ENCODE results near the gene CTIF. TPM values are rescaled to one million over a fixed set of nuclear protein-coding genes. Genes with fewer than 3 reads are reported as not detected.

The CTIF gene
- total and polyA plus RNA-seq, 11 donors = 21.2 to 93.0 (median 68.0) TPM

DNA sequence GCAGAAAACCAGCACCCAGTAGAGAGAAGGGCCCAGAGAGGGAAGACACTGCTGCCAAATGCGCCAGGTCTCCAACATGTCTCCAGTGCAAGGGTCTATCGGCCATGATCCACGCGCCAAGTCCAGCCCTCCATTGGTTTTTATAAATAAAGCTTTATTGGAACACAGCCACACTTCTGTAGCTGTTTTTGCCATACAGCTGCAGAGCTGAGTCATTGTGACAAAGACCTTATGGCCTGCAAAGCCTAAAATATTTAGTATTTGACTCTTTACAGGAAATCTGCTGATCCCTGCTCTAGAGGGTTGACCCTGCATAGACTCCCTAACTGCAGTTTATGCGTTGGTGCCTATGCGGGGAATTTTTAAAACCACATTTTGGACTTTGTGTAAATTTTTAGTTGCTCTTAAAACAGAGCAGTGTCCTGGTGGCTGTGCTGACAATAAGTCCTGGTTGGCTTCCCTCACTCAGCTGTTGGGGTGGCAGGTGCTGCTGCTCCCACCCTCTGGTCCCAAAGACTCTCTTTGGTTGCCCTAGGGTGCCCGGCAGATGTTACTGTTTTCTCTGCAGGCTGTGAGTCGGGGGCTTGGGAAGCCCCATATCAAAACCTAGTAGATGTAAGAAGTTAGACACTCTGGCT is 154.9 kb downstream of the CTIF start:
- Histone ChIP-seq H3K9me3 (no peaks in the 10 kb centered on the region), H3K27me3 (no peaks in the 10 kb centered on the region), H3K27ac (no peak overlapping the region), H3K4me3 (no peak overlapping the region), H3K36me3 (peaks cover 0 to 11% (median 0%) of the 10 kb centered on the region in 9 donors), H3K4me1 (peaks cover 0 to 47% (median 18%) of the 10 kb centered on the region in 12 donors)
- no peak for DNase-seq
- TF ChIP-seq, protein P1, sequence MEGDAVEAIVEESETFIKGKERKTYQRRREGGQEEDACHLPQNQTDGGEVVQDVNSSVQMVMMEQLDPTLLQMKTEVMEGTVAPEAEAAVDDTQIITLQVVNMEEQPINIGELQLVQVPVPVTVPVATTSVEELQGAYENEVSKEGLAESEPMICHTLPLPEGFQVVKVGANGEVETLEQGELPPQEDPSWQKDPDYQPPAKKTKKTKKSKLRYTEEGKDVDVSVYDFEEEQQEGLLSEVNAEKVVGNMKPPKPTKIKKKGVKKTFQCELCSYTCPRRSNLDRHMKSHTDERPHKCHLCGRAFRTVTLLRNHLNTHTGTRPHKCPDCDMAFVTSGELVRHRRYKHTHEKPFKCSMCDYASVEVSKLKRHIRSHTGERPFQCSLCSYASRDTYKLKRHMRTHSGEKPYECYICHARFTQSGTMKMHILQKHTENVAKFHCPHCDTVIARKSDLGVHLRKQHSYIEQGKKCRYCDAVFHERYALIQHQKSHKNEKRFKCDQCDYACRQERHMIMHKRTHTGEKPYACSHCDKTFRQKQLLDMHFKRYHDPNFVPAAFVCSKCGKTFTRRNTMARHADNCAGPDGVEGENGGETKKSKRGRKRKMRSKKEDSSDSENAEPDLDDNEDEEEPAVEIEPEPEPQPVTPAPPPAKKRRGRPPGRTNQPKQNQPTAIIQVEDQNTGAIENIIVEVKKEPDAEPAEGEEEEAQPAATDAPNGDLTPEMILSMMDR (IDR thresholded peaks at IDR 0.05) = no peak
- no peak for TF ChIP-seq POLR2A (IDR thresholded peaks at IDR 0.05)
- no peak for ATAC-seq
- WGBS, 4 donors = 85 to 91% (median 88%) methylated on average over 8 of the region's 8 CpGs
- intact Hi-C loops (cut with DNase I) = loop anchor here in 1 of 10 donors (10.0 kb wide), 1 partner anchor 471 kb away; no protein-coding TSS in a partner anchor

DNA sequence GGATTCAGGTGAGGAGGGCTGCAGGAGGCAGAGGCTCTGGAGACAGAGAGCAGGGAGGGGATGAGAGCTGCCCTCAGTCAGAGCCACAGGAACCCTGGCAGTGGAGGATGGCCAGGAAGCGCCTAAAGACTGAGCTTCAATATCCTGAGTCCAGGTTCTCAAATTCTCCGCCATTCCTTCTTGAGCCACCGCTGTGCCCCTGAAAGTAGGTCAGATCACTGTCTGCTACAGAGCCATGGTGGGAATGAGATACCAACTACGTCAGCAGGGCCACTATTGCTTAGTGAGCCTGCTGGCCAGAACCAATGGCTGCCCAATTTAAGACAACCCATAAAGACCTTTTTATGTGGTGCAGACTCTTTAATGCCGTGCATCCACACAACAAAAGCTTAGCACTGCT is 155.5 kb downstream of the CTIF start:
- H3K4me3 ChIP-seq = no peak overlapping the region
- ATAC-seq (no peak), DNase-seq (no peak)
- intact Hi-C loops (cut with DNase I) = loop anchor here in 1 of 10 donors (10.0 kb wide), 1 partner anchor 471 kb away; no protein-coding TSS in a partner anchor
- peaks cover 0 to 8% (median 0%) of the 10 kb centered on the region in 9 donors for H3K36me3 ChIP-seq
- TF ChIP-seq, protein P1 (IDR thresholded peaks at IDR 0.05) = no peak
- no peak for TF ChIP-seq POLR2A (IDR thresholded peaks at IDR 0.05)
- H3K9me3 ChIP-seq = no peaks in the 10 kb centered on the region
- no peaks in the 10 kb centered on the region for H3K27me3 ChIP-seq
- WGBS, 4 donors = 91 to 97% (median 95%) methylated on average over 5 of the region's 5 CpGs
- H3K4me1 ChIP-seq = peaks cover 0 to 44% (median 18%) of the 10 kb centered on the region in 12 donors
- H3K27ac ChIP-seq = no peak overlapping the region

DNA sequence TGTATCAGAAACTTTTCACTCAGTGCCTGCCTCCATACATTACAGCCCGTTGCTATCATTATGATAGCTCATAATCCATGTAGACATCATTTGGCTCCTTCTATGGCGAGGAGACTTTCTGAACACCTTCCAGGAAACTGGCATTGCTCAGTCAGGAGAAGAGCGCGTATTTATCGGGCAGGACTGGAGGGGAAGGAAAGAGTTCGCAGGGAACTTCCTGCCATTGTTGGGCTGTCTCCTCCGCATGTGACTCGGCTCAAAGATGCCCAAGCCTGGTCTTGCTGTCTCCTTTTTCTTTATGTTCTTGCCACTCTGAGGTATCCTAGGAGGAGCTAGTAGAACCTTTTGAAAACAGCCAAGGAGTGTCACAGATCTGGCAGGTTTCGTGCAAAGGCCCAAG is 156.8 kb downstream of the CTIF start:
- intact Hi-C loops (cut with DNase I) = loop anchor here in 1 of 10 donors (10.0 kb wide), 1 partner anchor 469 kb away; no protein-coding TSS in a partner anchor
- no peaks in the 10 kb centered on the region for H3K27me3 ChIP-seq
- peak overlapping the region in 1 of 12 donors; percentile 12 for H3K27ac ChIP-seq
- DNase-seq (no peak), ATAC-seq (no peak)
- no peaks in the 10 kb centered on the region for H3K9me3 ChIP-seq
- peaks cover 0 to 5% (median 0%) of the 10 kb centered on the region in 9 donors for H3K36me3 ChIP-seq
- H3K4me1 ChIP-seq = peaks cover 0 to 40% (median 17%) of the 10 kb centered on the region in 12 donors
- 69 to 79% (median 73%) methylated on average over 9 of the region's 9 CpGs for WGBS, 4 donors
- H3K4me3 ChIP-seq = no peak overlapping the region
- TF ChIP-seq POLR2A (IDR thresholded peaks at IDR 0.05) = no peak
- TF ChIP-seq, protein P1 (IDR thresholded peaks at IDR 0.05) = no peak

DNA sequence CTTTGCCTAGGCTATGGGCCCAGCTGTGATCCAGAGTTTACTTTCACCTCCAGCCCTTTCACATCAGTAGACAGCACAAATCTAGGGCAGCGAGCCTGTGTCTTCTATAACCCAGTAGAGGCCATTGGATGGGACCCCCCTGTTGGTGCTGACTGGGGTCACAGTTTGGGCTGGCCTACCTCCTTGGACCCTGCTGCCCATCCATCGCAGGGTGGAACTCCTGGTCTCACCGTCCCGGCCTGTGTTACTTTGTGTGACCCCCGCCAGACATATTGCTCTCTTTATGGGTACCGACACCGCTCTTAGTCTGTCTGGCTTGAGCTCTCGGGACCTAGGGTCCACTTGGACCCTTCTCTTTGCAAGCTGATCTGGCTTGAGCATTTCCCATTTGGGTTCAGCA is 157.4 kb downstream of the CTIF start:
- intact Hi-C loops (cut with DNase I) = loop anchor here in 1 of 10 donors (10.0 kb wide), 1 partner anchor 469 kb away; no protein-coding TSS in a partner anchor
- no peak for ATAC-seq
- no peak overlapping the region for H3K27ac ChIP-seq
- no peaks in the 10 kb centered on the region for H3K27me3 ChIP-seq
- H3K4me3 ChIP-seq = no peak overlapping the region
- peaks cover 0 to 5% (median 0%) of the 10 kb centered on the region in 9 donors for H3K36me3 ChIP-seq
- TF ChIP-seq POLR2A (IDR thresholded peaks at IDR 0.05) = no peak
- TF ChIP-seq, protein P1 (IDR thresholded peaks at IDR 0.05) = no peak
- WGBS, 4 donors = 96 to 98% (median 97%) methylated on average over 8 of the region's 8 CpGs
- peaks cover 0 to 40% (median 15%) of the 10 kb centered on the region in 12 donors for H3K4me1 ChIP-seq
- no peaks in the 10 kb centered on the region for H3K9me3 ChIP-seq
- DNase-seq = peak in 1 of 5 donors; percentile 21

All from heart left ventricle (tissue), 16 donors.